22Rv1 (cell line): ENCODE results near the gene PAQR3.

ENCODE experiments used
- H3K27ac ChIP-seq: fragments of 450-650 bp; 2 replicates; pipeline ENCODE4 v1.5.1; 2017
- CTCF ChIP-seq: fragments of 450-650 bp; IDR thresholded peaks from 2 replicates; pipeline ENCODE4 v1.5.1; 2017; ENCODE audit warnings: mild to moderate bottlenecking
- ZFX ChIP-seq: fragments of 450-650 bp; IDR thresholded peaks from 2 replicates; pipeline ENCODE4 v1.6.1; 2017; ENCODE audit warnings: antibody characterized with exemption, borderline replicate concordance

Gene PAQR3

GRCh38 chr4:78944381-78944780 is 5.1 kb upstream of the PAQR3 start:
- H3K27ac ChIP-seq = no peak overlapping the region
- no peak for TF ChIP-seq CTCF
- no peak for TF ChIP-seq ZFX

GRCh38 chr4:78940752-78941151 is 1.5 kb upstream of the PAQR3 start:
- no peak overlapping the region for H3K27ac ChIP-seq
- TF ChIP-seq CTCF (no peak), ZFX (no peak)

- TF ChIP-seq CTCF (no peak), ZFX (no peak)
- H3K27ac ChIP-seq = no peak overlapping the region
Observed at GRCh38 chr4:78939667-78940008, 400 bp upstream of the PAQR3 start.

- no peak for TF ChIP-seq ZFX
- no peak for TF ChIP-seq CTCF
- no peak overlapping the region for H3K27ac ChIP-seq
Observed at GRCh38 chr4:78938474-78938867, 767 bp downstream of the PAQR3 start.

GRCh38 chr4:78937837-78938236 is 1.4 kb downstream of the PAQR3 start:
- TF ChIP-seq ZFX (no peak), CTCF (no peak)
- H3K27ac ChIP-seq = no peak overlapping the region

- H3K27ac ChIP-seq = no peak overlapping the region
- TF ChIP-seq CTCF (no peak), ZFX (no peak)
Observed at GRCh38 chr4:78936989-78937388, 2.2 kb downstream of the PAQR3 start.

GRCh38 chr4:78930016-78930629 is 9.1 kb downstream of the PAQR3 start:
- H3K27ac ChIP-seq = no peak overlapping the region
- TF ChIP-seq ZFX (no peak), CTCF (no peak)
